GM21528 (cell line): ENCODE measurements around the gene CRPPA.

Experiments
- ATAC-seq: cut with Tn5 transposase; IDR thresholded peaks from one replicate; pipeline ENCODE4 v1.9.1; 2021; ENCODE audit warnings: mild to moderate bottlenecking, moderate library complexity; ENCODE audit not compliant: unreplicated experiment, low FRiP score

CRPPA gene

DNA sequence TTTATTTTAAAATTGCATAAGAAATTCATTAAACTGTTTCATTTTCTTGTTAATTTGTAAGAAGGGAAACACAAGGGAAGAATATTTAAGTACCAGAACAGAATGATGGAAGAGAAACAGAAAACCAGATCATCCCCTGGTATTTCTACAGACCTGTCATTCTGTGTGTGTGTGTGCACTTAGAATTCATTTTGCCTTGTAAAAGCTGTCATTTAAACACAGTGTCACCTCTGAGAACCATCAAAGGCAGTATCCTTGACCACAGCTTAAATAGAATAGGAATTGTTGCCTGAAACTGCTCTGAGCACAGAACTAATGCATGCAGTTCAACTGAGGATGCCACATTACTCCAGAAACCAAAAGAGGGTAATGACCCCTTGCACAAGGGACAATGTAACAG lies 6.8 kb upstream of the CRPPA start:
- no peak for ATAC-seq

DNA sequence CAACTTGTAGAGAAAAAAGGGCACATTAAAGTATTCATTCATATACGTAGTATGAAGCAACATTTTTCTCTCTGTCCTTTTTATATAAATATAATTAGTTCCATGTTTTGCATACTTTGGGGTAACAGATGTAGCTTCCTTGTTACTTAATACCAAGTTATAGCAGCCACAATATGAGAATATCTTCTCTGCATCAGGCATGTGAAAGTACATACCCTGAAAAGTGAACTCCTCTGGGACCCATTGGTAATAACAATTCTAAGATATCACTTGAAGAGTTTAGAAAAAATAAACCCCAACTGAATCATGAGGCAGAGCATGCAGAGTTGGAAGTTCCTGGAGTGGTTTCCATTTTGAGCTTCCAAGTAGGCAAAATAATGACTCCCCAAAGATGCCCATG lies 2.4 kb upstream of the CRPPA start:
- ATAC-seq = no peak

DNA sequence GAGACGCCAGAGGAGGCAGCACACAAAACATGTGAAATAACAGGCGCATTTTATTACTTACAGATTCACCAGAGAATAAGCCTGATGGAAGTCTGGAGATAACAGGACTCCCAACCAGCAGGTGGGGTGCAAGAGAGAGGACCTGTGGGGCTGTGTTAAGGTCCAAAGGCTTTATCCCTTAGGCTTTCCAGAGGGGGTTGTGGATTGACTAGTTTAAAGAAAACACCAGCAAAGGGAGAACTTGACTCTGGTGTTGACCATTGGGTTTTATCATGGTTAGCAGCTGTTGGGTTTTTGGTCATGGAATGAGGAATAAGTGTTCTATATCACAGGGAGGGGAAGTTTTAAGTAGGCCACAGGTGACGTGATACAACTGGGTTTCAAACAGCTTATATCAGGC lies 1.6 kb upstream of the CRPPA start:
- ATAC-seq = no peak

DNA sequence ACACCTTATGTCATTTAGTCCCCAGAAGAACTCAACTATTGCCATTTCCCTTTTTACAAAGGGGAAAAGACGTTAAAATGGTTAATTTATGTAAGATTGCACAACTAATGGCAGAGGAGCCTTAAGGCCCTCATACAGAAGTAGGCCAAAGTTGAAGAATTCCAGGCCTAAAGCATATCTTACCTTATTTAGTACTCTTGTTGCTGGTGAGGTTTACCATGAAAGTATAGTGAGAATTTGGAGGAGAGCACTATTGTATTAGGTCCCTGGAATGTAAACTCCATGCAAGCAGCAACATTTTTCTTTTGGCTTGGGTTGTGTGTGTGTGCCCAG lies 731 bp upstream of the CRPPA start:
- no peak for ATAC-seq

DNA sequence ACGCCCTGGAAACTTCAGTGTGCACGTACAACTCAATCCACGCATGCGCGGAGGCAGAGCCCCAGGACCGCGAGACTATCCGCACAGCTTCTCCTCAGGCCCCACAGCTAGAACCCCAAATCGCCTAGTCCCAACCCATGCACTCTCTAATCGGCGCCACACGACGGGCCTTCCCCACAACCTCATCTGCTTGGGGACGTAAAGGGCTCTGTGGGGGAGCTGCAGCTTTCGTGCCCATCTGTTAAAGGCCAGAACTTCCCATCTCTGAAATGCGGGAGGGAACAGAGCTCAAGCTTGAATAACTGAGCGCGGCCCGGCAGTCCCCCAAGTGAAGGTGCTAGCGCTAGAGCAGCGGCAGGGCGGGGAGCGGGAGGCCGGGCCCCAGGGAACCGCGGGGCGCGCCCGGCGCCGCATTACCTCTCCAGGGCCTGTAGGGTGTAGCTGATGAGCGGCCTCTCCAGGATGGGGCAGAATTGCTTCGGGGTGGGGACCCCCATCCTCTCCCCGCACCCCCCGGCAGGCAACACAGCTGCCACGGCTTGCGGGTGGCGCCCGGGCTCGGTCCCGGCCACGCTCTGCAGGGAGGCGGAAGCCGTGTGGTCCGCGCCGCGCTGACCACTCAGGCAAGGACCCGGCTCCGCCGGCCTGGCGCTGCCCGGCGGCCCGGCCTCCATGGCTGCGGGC lies 547 bp downstream of the CRPPA start:
- ATAC-seq = peak; percentile 90

DNA sequence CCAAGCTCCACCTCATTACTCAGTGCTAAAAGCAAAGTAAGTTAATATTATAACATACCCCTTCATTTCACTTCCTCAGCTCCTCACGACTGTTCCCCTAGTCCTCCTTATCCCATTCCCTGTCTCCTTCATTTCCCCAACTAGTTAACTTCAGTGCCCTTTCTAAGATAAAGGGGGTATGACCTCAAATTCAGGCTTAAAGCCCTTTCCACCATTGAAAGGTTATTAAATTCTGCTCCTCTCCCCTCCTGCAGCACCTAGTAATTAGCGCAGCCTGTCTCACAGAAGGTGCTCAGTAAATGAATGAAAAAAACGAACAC lies 1.0 kb downstream of the CRPPA start:
- ATAC-seq = peak; percentile 2

DNA sequence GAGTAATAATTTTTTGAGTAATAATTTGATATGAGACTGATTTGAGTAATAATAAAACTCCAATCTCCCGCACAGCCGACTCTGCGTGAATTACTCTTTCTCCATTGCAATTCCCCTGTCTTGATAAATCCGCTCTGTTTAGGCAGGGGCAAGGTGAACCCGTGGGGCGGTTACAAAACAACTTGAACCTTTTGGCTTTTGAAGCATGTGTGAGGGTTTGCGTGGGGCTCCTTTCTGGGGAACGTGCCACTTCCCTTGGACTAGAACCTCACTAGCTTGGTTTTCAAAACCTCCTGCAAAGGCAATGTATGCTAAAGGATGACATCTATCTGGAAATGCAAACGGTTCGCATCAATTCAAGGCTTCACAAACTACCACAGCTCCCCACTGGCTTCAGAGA lies 1.5 kb downstream of the CRPPA start:
- ATAC-seq = no peak

DNA sequence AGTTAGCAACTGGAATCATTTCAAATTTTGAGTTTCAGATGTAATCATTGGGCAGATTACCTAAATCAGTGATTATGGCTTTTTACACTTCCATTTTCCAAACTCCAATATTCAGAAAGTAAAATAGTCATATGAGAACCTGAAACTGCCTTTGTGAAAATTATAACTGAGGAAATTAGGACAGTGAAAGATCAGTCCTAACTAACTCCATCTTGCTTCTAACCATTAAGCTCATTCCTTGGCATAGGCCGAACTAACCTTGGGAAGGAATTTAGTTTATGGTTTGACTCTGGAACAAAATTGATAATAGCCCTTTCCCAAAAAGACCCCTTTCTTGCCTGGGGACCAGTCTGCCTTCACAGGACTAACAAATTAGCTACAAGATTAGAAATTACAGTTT lies 2.2 kb downstream of the CRPPA start:
- no peak for ATAC-seq

DNA sequence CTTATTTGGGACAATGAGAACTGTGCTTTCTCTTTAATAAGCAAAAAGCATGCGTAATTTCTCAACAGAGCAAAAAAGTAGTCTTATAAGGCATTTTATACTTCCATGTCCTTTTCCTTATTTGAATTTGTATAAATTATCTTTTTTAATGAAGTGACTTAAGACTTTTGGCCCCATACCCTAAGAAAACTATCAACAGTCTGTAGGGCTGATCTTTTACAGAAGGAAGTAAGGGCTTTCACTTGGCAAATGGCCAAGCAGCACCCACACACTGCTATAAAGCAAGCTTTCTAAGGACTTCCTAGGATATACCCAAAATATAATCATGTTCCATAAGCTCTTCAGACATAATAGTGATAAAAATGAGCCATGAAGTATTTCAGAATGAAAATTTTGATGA lies 3.4 kb downstream of the CRPPA start:
- ATAC-seq = no peak

DNA sequence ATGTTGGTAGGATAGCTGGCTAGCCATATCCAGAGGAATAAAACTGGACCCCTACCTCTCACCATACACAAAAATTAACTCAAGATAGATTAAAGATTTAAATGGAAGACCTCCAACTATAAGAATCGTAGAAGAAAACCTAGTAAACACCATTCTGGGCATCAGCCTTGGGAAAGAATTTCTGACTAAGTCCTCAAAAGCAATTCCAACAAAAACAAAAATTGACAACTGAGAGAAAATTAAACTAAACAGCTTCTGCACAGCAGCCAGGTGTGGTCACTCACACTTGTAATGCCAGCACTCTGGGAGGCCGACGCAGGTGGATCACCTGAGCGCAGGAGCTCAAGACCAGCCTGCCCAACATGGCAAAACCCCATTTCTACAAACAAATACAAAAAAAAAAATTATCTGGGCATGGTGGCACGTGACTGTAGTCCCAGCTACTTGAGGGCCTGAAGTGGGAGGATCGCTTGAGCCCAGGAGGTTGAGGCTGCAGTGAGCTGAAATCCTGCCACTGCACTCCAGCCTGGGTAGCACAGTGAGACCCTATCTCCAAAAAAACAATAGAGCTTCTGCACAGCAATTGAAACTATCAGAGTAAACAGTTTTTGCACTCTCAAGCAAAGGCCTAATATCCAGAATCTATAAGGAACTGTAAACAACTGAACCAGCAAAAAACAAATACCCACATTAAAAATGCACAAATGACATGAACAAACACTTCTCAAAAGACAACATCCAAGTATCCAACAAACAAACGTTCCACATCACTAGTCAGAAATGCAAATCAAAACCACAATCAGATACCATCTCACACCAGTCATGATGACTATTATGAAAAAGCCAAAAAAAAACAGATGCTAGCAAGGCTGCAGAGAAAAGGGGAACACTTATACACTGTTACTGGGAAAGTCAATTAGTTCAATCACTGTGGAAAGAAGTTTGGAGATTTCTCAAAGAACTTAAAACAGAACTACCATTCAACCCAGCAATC lies 4.8 kb downstream of the CRPPA start:
- ATAC-seq = no peak

DNA sequence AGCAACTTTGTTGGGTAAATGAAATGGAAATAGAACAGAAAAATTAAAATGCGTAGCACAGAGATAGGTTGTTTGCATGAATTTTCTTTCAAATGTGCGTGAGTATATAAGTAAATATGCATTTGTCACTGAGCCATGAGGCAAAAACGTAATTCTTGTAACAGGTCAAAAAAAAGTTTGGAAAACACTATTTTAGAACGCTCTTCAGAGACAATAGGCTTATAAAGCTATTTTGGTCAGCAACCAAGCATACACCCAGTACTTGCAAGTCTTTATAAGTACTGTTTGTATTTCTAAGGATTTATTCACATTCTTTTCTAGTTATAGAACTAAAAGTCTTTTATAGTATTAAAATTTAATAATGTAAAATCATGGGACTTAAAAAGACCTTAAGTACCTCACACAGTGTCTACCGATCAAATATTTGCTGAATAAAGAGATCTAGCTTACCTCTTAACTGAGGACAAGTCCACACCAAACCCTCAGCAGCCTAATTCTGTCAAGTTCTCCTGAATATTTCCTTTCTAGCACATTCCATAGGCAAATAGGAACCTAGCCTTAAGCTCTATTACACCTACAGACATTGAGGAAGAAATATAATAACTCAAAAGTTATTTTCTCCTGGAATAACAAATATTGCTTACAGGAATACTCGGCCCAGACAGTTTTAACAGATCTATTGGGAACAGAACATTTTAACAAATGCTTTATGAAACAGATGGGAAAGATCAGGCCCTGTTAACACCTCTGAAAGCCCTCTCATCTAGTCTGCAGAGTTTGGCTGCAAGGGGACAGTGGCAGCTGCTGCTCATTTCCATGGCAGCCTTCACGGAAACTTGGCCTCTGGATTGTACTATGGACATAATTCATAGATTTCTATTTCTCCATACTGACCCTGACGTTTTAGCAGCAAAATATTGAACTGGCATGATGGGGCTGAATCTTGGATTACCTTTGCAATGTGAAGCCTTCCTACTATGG lies 8.8 kb downstream of the CRPPA start:
- ATAC-seq = no peak

DNA sequence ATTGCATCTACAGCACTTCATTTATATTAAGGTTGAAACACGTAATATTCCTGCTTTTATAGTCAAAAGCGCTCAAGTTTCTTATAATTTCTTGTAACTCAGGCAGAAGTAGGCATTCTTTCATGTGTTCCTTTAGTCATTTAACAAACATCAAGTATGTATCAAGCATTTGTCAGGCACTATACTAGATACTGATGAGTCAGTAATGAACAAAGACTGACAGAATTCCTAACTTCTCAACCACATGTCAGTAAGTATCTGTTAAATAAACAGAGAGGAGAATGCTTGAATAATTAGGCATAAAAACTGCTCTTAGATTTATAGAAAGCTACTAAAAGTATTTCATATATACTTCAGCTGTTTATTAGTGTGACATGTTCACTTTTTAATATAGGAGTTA lies 9.9 kb downstream of the CRPPA start:
- no peak for ATAC-seq

DNA sequence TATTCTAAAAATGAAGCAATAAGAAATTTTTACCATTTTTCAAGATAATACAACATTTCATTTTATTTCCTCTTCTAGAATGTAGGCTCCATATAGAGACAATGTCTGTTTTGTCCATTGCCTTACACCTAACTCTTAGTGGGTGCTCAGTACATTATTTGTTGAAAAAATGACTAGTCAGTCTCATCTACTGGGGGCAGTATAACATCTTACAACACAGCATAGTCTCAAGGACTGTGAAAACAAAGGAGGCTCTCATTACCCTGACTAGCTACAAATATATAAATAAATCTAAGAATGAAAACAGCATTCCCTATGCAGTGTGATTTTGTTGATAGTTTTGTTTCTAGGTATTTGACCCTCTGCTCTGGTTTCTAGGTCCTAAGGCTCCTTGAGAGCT lies 11.6 kb downstream of the CRPPA start:
- no peak for ATAC-seq

DNA sequence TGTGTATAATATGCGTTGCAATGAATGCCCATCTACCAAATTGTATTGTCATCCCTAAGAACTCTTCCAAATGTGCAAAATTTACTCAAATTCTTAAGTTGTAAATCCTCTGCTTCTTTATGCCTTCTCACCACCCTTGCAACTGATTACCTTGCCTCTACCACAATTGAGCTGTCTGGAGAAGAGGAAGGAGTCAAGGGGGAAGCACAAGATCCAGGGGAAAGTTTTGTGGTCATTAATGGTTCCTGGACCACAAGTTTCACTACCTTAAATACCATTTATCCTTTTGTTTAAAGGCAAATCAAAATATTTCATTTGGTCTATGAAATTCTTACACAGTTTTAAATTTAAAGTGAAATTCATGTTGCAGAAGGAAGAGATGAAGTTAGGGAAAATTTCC lies 16.7 kb downstream of the CRPPA start:
- no peak for ATAC-seq

DNA sequence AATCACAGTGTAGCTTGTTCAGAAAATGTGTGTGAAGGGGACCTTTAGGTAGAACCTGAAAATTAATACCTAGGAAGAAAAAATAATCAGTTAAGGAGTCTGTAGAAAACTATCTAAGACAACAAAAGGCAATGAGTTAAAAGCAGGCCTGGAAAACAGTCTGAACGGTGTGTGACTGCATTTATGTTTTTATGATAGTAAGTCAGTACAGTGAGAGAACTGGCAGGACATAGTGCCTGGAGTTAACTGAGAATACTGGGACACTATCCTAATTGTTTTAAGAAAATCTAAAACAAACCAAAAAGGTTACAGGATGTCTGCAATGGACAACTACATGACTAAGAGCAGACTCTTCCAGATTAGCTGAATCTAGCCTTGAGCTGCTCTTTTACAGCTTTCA lies 17.9 kb downstream of the CRPPA start:
- ATAC-seq = no peak

DNA sequence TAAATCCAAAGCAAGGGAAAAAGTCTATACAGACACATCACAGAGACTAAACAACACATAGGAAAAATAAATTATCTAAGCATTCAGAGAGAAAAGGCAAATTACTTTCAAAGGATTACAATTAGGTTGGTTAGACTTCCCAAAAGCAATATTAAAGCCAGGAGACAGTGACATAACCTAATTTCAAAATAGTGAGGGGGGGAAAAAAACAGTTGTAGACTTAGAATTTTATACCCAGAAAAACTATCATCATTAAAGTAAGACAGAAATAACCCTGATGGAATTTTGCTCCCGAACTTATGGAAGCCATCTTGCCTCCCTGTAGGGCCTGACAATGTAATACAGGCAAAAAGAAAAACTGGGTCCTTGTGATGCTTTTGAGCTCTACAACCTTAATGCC lies 18.4 kb downstream of the CRPPA start:
- ATAC-seq = no peak

DNA sequence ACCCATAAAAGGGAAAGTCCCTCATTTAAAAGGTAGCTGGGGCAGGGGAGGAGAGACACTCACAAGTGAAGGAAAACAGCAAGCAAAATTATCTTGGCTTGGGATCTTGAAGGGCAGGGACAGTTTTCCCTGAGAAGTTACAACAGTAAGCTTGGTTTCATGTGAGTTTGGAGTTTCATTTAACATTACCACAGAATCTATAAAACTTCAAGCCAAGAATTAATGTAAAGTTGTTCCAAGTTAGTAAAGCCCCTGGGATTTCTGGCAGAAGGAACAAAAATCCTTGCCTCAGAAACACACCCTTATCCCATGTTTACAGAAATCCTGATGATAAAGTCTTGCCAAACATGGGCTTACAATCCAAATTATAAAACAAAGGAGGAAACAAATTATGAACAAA lies 19.2 kb downstream of the CRPPA start:
- no peak for ATAC-seq

DNA sequence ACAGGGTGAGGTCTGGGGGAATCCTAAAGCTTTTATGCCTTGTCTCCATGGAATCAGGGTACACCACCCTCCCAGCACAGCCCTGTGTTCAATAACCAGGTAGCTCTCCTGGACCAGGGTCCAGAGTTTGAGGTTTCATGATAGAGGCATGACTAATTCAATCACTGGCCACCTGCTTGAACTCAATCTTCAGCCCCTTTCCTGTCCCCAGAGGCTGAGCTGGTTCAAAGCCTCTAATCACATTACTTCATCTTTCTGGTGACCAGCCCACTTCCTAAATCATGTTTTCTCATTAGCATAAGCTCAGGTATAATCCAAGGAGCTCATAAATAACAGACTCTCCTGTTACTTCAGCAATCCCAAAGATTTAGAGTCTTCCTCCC lies 20.5 kb downstream of the CRPPA start:
- no peak for ATAC-seq

DNA sequence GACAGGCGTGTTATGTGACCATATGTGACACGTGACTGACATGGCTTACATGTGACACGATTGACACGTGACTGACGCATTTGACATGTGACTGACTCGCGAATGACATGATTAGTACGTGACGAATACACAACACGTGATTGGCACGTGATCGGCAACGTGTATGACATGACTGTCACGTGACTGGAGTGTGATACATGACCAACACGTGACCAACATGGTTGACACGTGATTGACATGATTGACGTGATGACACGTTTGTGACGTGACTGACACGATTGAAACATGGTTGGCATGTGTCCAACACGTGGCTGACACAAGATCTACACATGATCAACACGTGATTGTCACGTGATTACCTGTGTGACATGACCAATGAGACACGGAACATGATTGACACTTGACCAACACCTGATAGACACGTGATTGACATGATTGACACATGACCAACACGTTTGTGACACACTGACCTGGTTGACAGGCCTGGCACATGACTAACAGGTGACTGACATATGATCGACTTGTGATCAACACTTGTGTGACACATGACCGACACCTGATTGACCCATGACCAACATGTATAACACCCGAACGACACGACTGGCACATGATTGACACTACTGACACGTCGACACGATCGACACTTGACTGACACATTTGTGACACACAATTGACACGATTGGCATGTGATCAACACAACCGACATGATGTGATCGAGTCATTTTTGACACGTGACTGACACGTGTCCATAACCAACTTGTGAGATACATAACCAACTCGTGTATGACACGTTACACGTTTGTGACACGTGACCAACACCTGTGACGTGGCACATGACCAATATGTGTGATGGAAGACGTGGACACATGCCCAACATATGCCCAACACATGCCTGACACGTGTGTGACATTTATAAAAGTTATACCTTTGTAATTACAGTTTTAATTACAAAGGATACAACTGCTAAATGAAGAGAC lies 21.1 kb downstream of the CRPPA start:
- no peak for ATAC-seq

DNA sequence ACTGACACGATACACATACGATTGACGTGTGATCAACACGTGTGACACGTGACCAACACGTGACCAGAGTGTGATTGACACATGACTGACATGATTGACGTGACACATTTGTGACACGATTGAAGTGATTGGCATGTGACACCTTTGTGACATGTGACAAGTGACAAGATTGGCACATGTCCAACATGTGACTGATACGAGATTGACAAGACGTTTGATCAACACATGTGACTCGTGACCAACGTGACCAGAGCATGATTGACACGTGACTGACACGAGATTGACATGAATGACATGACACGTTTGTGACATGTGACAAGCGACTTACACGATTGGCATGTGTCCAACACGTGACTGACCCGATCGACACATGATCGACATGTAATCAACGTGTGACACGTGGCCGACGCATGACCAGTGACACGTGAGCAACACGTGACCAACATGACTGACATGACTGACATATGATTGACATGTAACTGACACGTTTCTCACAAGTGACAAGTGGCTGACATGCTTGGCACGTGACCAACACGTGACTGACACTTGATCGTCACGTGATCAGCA lies 22.0 kb downstream of the CRPPA start:
- no peak for ATAC-seq
